Muscle of leg (tissue), 11 donors: ENCODE measurements around the gene IRF9. TPM values are rescaled to one million over a fixed set of nuclear protein-coding genes. Genes with fewer than 3 reads are reported as not detected.

Source experiments
- DNase-seq: peaks from one replicate; pipeline ENCODE4 v3.0.0; 2013
- H3K27ac ChIP-seq: one replicate; pipeline ENCODE4 v1.5.1; 2013; ENCODE audit warnings: mild to moderate bottlenecking, low read length, control low read depth
- H3K27me3 ChIP-seq: one replicate; pipeline ENCODE4 v1.6.1; 2013; ENCODE audit warnings: low read length; ENCODE audit not compliant: control insufficient read depth, insufficient read depth
- H3K36me3 ChIP-seq: one replicate; pipeline ENCODE4 v1.6.1; 2013; ENCODE audit warnings: low read length; ENCODE audit not compliant: control insufficient read depth, insufficient read depth
- H3K4me1 ChIP-seq: one replicate; pipeline ENCODE4 v1.6.1; 2013; ENCODE audit warnings: low read length; ENCODE audit not compliant: control insufficient read depth, insufficient read depth
- H3K4me3 ChIP-seq: one replicate; pipeline ENCODE4 v1.5.1; 2013; ENCODE audit warnings: low read length, control low read depth
- H3K9me3 ChIP-seq: replicated peaks from 2 replicates; pipeline ENCODE4 v1.6.1; 2013; ENCODE audit warnings: low read depth, low read length; ENCODE audit not compliant: control insufficient read depth
- WGBS: methylation state at CpG from one replicate; pipeline ENCODE4 v1.1.5; 2013; ENCODE audit warnings: missing lambda C conversion rate; ENCODE audit not compliant: insufficient coverage; 5-methylcytosine and 5-hydroxymethylcytosine counted together
- polyA plus RNA-seq, 8 donors: library from polyadenylated mRNA; unstranded; fragments of 120-200 nt; gene quantifications; one replicate each; pipeline versions ENCODE4 v1.2.1 to v1.2.3, GENCODE V29; 2013; ENCODE audit warnings: inconsistent platforms in 1 of 8, low replicate concordance in 1 of 8; ENCODE audit not compliant: insufficient read length in 8 of 8, insufficient read depth in 1 of 8
- total RNA-seq: library from RNA; stranded (reverse); fragments of 120-200 nt; gene quantifications from one replicate; pipeline ENCODE4 v1.2.4, GENCODE V29; 2013

IRF9 gene
- total and polyA plus RNA-seq, 9 donors, result 24.0 to 36.3 (median 26.9) TPM

GRCh38 chr14:24206260-24207103 lies 45.4 kb downstream of the IRF9 start:
- no peaks in the 10 kb centered on the region for H3K9me3 ChIP-seq
- H3K4me1 ChIP-seq, result no peaks in the 10 kb centered on the region
- H3K27me3 ChIP-seq, result no peaks in the 10 kb centered on the region
- 91% methylated on average over 10 of the region's 11 CpGs for WGBS
- H3K36me3 ChIP-seq, result peaks cover 70% of the 10 kb centered on the region
- no peak overlapping the region for H3K4me3 ChIP-seq
- H3K27ac ChIP-seq, result no peak overlapping the region
- no peak for DNase-seq

GRCh38 chr14:24207104-24207551 lies 46.1 kb downstream of the IRF9 start:
- no peak for DNase-seq
- 88% methylated on average over 5 of the region's 5 CpGs for WGBS
- no peaks in the 10 kb centered on the region for H3K4me1 ChIP-seq
- no peak overlapping the region for H3K27ac ChIP-seq
- H3K4me3 ChIP-seq, result no peak overlapping the region
- H3K36me3 ChIP-seq, result peaks cover 67% of the 10 kb centered on the region
- H3K9me3 ChIP-seq, result no peaks in the 10 kb centered on the region
- H3K27me3 ChIP-seq, result no peaks in the 10 kb centered on the region

- Histone ChIP-seq H3K27me3 (no peaks in the 10 kb centered on the region), H3K36me3 (peaks cover 67% of the 10 kb centered on the region), H3K9me3 (no peaks in the 10 kb centered on the region), H3K27ac (no peak overlapping the region), H3K4me1 (no peaks in the 10 kb centered on the region), H3K4me3 (no peak overlapping the region)
- WGBS, result no CpG with 5 or more reads among the region's 2 CpGs
- no peak for DNase-seq
Measured at GRCh38 chr14:24207625-24208024, 46.6 kb downstream of the IRF9 start.

- no peak for DNase-seq
- no peaks in the 10 kb centered on the region for H3K9me3 ChIP-seq
- H3K4me3 ChIP-seq, result no peak overlapping the region
- no peaks in the 10 kb centered on the region for H3K27me3 ChIP-seq
- 93% methylated on average over 6 of the region's 6 CpGs for WGBS
- H3K36me3 ChIP-seq, result peaks cover 57% of the 10 kb centered on the region
- H3K27ac ChIP-seq, result no peak overlapping the region
- peaks cover 17% of the 10 kb centered on the region for H3K4me1 ChIP-seq
Measured at GRCh38 chr14:24211311-24211710, 50.2 kb downstream of the IRF9 start.

GRCh38 chr14:24212924-24213865 lies 52.1 kb downstream of the IRF9 start, which contains the start of gene CHMP4A:
Gene CHMP4A (minus strand): TSS chr14:24213488. CDS start chr14:24213439, 49 bp downstream.
- DNase-seq, result peak; percentile 99
- Histone ChIP-seq H3K4me3 (peak within 1 kb of the TSS; percentile 76), H3K4me1 (peaks cover 17% of the 10 kb centered on the region), H3K27me3 (no peaks in the 10 kb centered on the region), H3K36me3 (peaks cover 49% of the 10 kb centered on the region), H3K27ac (peak within 1 kb of the TSS; percentile 100), H3K9me3 (no peaks in the 10 kb centered on the region)
- under 1% methylated on average over 30 of the region's 53 CpGs for WGBS

GRCh38 chr14:24213866-24214662 lies 53.0 kb downstream of the IRF9 start:
- H3K9me3 ChIP-seq, result no peaks in the 10 kb centered on the region
- peak overlapping the region; percentile 100 for H3K27ac ChIP-seq
- 94% methylated on average over 4 of the region's 7 CpGs for WGBS
- no peak for DNase-seq
- peak overlapping the region; percentile 76 for H3K4me3 ChIP-seq
- H3K36me3 ChIP-seq, result peaks cover 41% of the 10 kb centered on the region
- H3K4me1 ChIP-seq, result peaks cover 17% of the 10 kb centered on the region
- H3K27me3 ChIP-seq, result no peaks in the 10 kb centered on the region

GRCh38 chr14:24215495-24216344 lies 54.7 kb downstream of the IRF9 start, which contains the start of gene MDP1:
Gene MDP1 (minus strand): TSS chr14:24216066. CDS start chr14:24215955, 111 bp downstream.
- H3K27ac ChIP-seq, result peak within 1 kb of the TSS; percentile 97
- peak; percentile 94 for DNase-seq
- H3K4me1 ChIP-seq, result peaks cover 17% of the 10 kb centered on the region
- H3K36me3 ChIP-seq, result peaks cover 24% of the 10 kb centered on the region
- WGBS, result 0% methylated on average over 18 of the region's 40 CpGs
- H3K27me3 ChIP-seq, result no peaks in the 10 kb centered on the region
- no peaks in the 10 kb centered on the region for H3K9me3 ChIP-seq
- peak within 1 kb of the TSS; percentile 66 for H3K4me3 ChIP-seq
